B cell (primary cell): Measurements from ENCODE around the gene YOD1. TPM values are rescaled to one million over a fixed set of nuclear protein-coding genes. Genes with fewer than 3 reads are reported as not detected.

Experiments used
- ATAC-seq: fragments of 200-7000 bp; cut with Tn5 transposase; one replicate; pipeline ENCODE4 v1.10.0; 2021; ENCODE audit warnings: low read depth, mild to moderate bottlenecking, moderate number of reproducible peaks, moderate library complexity
- CTCF ChIA-PET: fragments of 350-600 bp; sonication (Branson Sonifier 250); formaldehyde crosslinking; loops from one replicate; lab custom pipeline; 2021; ENCODE audit warnings: antibody characterized with exemption, inconsistent platforms; lab: Charles Lee
- POLR2A ChIA-PET: fragments of 350-600 bp; sonication (Branson Sonifier 250); formaldehyde crosslinking; loops from one replicate; lab custom pipeline; 2021; ENCODE audit warnings: antibody characterized with exemption; lab: Charles Lee
- DNase-seq: peaks from one replicate; pipeline ENCODE4 v3.0.0; 2013
- H2AFZ ChIP-seq: 2 replicates; pipeline ENCODE4 v1.6.1; 2012; ENCODE audit warnings: mild to moderate bottlenecking, low read depth, low read length; ENCODE audit not compliant: insufficient read depth, poor library complexity, severe bottlenecking
- H3K27ac ChIP-seq, 2 donors: 1 replicate in 1 of 2; 2 replicates in 1 of 2; pipeline ENCODE4 v1.5.1; 2012 to 2013; ENCODE audit warnings: low read length in 2 of 2, mild to moderate bottlenecking in 2 of 2, moderate library complexity in 1 of 2
- H3K27me3 ChIP-seq, 4 experiments: fragments of 200-600 bp in 1 of 4; sonication (generic) in 1 of 4; replicated peaks in 1 of 4; 1 replicate in 2 of 4; 2 replicates in 2 of 4; pipeline versions ENCODE4 v1.6.1 to v1.7.0; 2013 to 2016; ENCODE audit warnings: low read length in 3 of 4, mild to moderate bottlenecking in 2 of 4, mixed read lengths in 1 of 4, moderate library complexity in 1 of 4; ENCODE audit not compliant: insufficient read depth in 4 of 4, control insufficient read depth in 3 of 4; ENCODE audit errors: control extremely low read depth in 1 of 4
- H3K36me3 ChIP-seq, 2 experiments: replicated peaks in 1 of 2; 1 replicate in 1 of 2; 2 replicates in 1 of 2; pipeline versions ENCODE4 v1.6.1 to v1.7.1; 2013; ENCODE audit warnings: low read length in 1 of 2; ENCODE audit not compliant: insufficient read depth in 2 of 2, control insufficient read depth in 1 of 2; ENCODE audit errors: control extremely low read depth in 1 of 2, extremely low read depth in 1 of 2
- H3K4me1 ChIP-seq, 2 donors: fragments of 200-600 bp in 1 of 2; sonication (generic) in 1 of 2; 1 replicate in 1 of 2; 2 replicates in 1 of 2; pipeline versions ENCODE4 v1.5.1 to v1.6.1; 2013 to 2017; ENCODE audit warnings: low read length in 2 of 2; ENCODE audit not compliant: control insufficient read depth in 2 of 2, insufficient read depth in 2 of 2
- H3K4me2 ChIP-seq: replicated peaks from 2 replicates; pipeline ENCODE3; 2012; ENCODE audit warnings: mild to moderate bottlenecking, low read depth, low read length; ENCODE audit not compliant: poor library complexity, severe bottlenecking
- H3K4me3 ChIP-seq, 5 experiments: fragments of 200-600 bp in 1 of 5; sonication (generic) in 1 of 5; 1 replicate in 3 of 5; 2 replicates in 2 of 5; pipeline versions ENCODE4 v1.5.1 to v1.7.0; 2011 to 2016; ENCODE audit warnings: low read length in 4 of 5, mild to moderate bottlenecking in 4 of 5, low read depth in 2 of 5, control low read depth in 1 of 5, moderate library complexity in 1 of 5; ENCODE audit not compliant: insufficient read depth in 1 of 5; ENCODE audit errors: control extremely low read depth in 1 of 5, extremely low read depth in 1 of 5
- H3K79me2 ChIP-seq: fragments of 200-600 bp; sonication (generic); one replicate; pipeline ENCODE4 v1.6.0; 2016; ENCODE audit warnings: low read length; ENCODE audit not compliant: control insufficient read depth, insufficient read depth
- H3K9ac ChIP-seq: fragments of 200-600 bp; sonication (generic); 2 replicates; pipeline ENCODE4 v1.6.1; 2017; ENCODE audit warnings: mild to moderate bottlenecking, low read length, moderate library complexity
- H3K9me3 ChIP-seq, 3 donors: one replicate each; pipeline versions ENCODE4 v1.6.1 to v1.7.1; 2013; ENCODE audit warnings: low read length in 2 of 3; ENCODE audit not compliant: control insufficient read depth in 2 of 3, insufficient read depth in 1 of 3; ENCODE audit errors: control extremely low read depth in 1 of 3
- H4K20me1 ChIP-seq: 2 replicates; pipeline ENCODE4 v1.6.0; 2012; ENCODE audit warnings: mild to moderate bottlenecking, low read length; ENCODE audit not compliant: insufficient read depth, control insufficient read depth, poor library complexity, severe bottlenecking
- H3K27ac Mint-ChIP-seq: one replicate; pipeline ENCODE4 v1.8.0; 2021; ENCODE audit warnings: mixed read lengths
- H3K27me3 Mint-ChIP-seq: one replicate; pipeline ENCODE4 v1.8.0; 2021; ENCODE audit warnings: mixed read lengths
- H3K4me1 Mint-ChIP-seq: one replicate; pipeline ENCODE4 v1.8.0; 2021; ENCODE audit warnings: mixed read lengths
- H3K4me3 Mint-ChIP-seq: one replicate; pipeline ENCODE4 v1.8.0; 2021; ENCODE audit warnings: mixed read lengths
- H3K9me3 Mint-ChIP-seq: one replicate; pipeline ENCODE4 v1.8.0; 2022; ENCODE audit warnings: mixed read lengths; ENCODE audit not compliant: insufficient read depth
- CTCF ChIP-seq: fragments of 200-600 bp; IDR thresholded peaks from one replicate; pipeline ENCODE4 v1.8.0; 2022; ENCODE audit warnings: antibody characterized with exemption, mild to moderate bottlenecking
- EZH2 ChIP-seq: IDR thresholded peaks from 2 replicates; pipeline ENCODE4 v1.6.1; 2012; ENCODE audit warnings: borderline replicate concordance, low read depth, mild to moderate bottlenecking, moderate library complexity, low read length; ENCODE audit not compliant: insufficient read depth, poor library complexity, severe bottlenecking
- WGBS: methylation state at CpG from one replicate; pipeline ENCODE4 v1.1.5; 2013; ENCODE audit warnings: missing lambda C conversion rate; ENCODE audit not compliant: insufficient coverage; 5-methylcytosine and 5-hydroxymethylcytosine counted together
- intact Hi-C: fragments of 100-400 bp; cut with micrococcal nuclease; formaldehyde crosslinking; loops from one replicate; pipeline ENCODE4 v1.10.0; 2022
- polyA plus RNA-seq: library from polyadenylated mRNA; depleted of rRNA; stranded (reverse); fragments of >200 nt; gene quantifications from 2 replicates; pipeline ENCODE4 v1.2.3, GENCODE V29; 2012
- total RNA-seq, 2 donors: library from RNA; stranded (reverse); fragments of 120-200 nt in 1 of 2; gene quantifications; 1 replicate in 1 of 2; 2 replicates in 1 of 2; pipeline versions ENCODE4 v1.2.3 to v1.2.4, GENCODE V29; 2013 to 2022

Gene YOD1
- total and polyA plus RNA-seq, 2 donors (not counting 1 experiment from before 2014, with no cell fraction given): 2.3 to 9.4 TPM

- Histone ChIP-seq H3K4me3 (no peak overlapping the region), H3K4me1 (no peaks in the 10 kb centered on the region), H3K36me3 (no peaks in the 10 kb centered on the region), H3K27ac (no peak overlapping the region), H3K9ac (no peak overlapping the region), H3K27me3 (peaks cover 0 to 17% (median 5%) of the 10 kb centered on the region in 4 experiments), H3K4me2 (no peak overlapping the region), H2AFZ (no peak overlapping the region), H3K79me2 (no peaks in the 10 kb centered on the region), H4K20me1 (no peaks in the 10 kb centered on the region), H3K9me3 (no peaks in the 10 kb centered on the region)
- no peak for DNase-seq
- POLR2A ChIA-PET: no interaction called here
- CTCF ChIA-PET: interaction anchor here (2.0 kb wide), 1 partner anchor 13 kb away, joined by 11 read pairs; no protein-coding TSS in a partner anchor
- Mint-ChIP-seq H3K9me3 (no peaks in the 10 kb centered on the region), H3K4me3 (no peak overlapping the region), H3K4me1 (no peaks in the 10 kb centered on the region), H3K27ac (no peak overlapping the region), H3K27me3 (peaks cover 47% of the 10 kb centered on the region)
- 20% methylated on average over 1 of the region's 7 CpGs for WGBS
- TF ChIP-seq EZH2 (no peak), CTCF (no peak)
- intact Hi-C loops: no loop called here
- ATAC-seq: no peak
Measured at GRCh38 chr1:207017615-207018559, 33.1 kb downstream of the YOD1 start.

GRCh38 chr1:207015791-207016190 lies 35.2 kb downstream of the YOD1 start:
- Mint-ChIP-seq H3K9me3 (no peaks in the 10 kb centered on the region), H3K27me3 (peaks cover 64% of the 10 kb centered on the region), H3K27ac (no peak overlapping the region), H3K4me3 (no peak overlapping the region), H3K4me1 (no peaks in the 10 kb centered on the region)
- H4K20me1 ChIP-seq: no peaks in the 10 kb centered on the region
- no peak overlapping the region for H3K9ac ChIP-seq
- POLR2A ChIA-PET: no interaction called here
- no peak overlapping the region for H2AFZ ChIP-seq
- no peaks in the 10 kb centered on the region for H3K9me3 ChIP-seq
- no peaks in the 10 kb centered on the region for H3K36me3 ChIP-seq
- WGBS: 94% methylated on average over 2 of the region's 3 CpGs
- no peak for ATAC-seq
- no peak overlapping the region for H3K4me3 ChIP-seq
- TF ChIP-seq EZH2 (no peak), CTCF (no peak)
- intact Hi-C loops: no loop called here
- H3K4me1 ChIP-seq: no peaks in the 10 kb centered on the region
- DNase-seq: no peak
- CTCF ChIA-PET: interaction anchor here (1.2 kb wide), 1 partner anchor 60 kb away, joined by 3 read pairs; no protein-coding TSS in a partner anchor
- H3K27me3 ChIP-seq: peaks cover 0 to 15% (median 8%) of the 10 kb centered on the region in 4 experiments
- H3K79me2 ChIP-seq: no peaks in the 10 kb centered on the region
- H3K4me2 ChIP-seq: no peak overlapping the region
- H3K27ac ChIP-seq: no peak overlapping the region
